ENCODE results near the gene FIGN. TPM values are rescaled to one million over a fixed set of nuclear protein-coding genes. Genes with fewer than 3 reads are reported as not detected.

The FIGN gene
- total and polyA plus RNA-seq, 2 experiments from 2014 or later = 0.76 to 2.6 TPM

DNA sequence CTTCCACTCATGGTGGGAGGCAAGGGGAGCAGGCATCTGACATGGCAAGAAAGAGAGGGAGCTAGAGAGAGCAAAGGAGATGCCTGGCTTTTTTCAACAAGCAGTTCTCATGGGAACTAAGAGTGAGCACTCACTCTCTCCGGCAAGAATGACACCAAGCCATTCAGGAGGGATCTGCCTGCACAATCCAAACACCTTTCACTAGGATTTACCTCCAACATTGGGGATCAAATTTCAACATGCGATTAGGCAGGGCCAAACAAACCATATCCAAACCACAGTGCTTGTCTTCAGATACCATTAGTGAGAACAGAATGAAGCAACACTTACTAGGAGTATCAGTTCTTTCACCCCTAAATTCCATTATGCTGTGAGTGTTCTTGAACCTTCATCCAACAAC lies 77.3 kb downstream of the FIGN start:
- 58 to 63% methylated on average over 2 of the region's 2 CpGs for WGBS, 2 experiments (ENCODE audit: low coverage in 1 of 2, low lambda C conversion rate in 2 of 2, missing lambda C conversion rate in 2 of 2)
- no peaks in the 10 kb centered on the region for H3F3A ChIP-seq (ENCODE audit: insufficient read depth)
- H3K27me3 ChIP-seq (replicated peaks; ENCODE audit: insufficient read depth) = no peaks in the 10 kb centered on the region
- no peaks in the 10 kb centered on the region for H3K9me3 ChIP-seq (ENCODE audit: low read depth)
- H4K20me1 ChIP-seq (ENCODE audit: insufficient read depth) = no peaks in the 10 kb centered on the region
- H3K9ac ChIP-seq = no peak overlapping the region
- H2AFZ ChIP-seq = no peak overlapping the region
- H3K4me2 ChIP-seq (ENCODE audit: unreplicated experiment) = peak overlapping the region; percentile 7
- TF ChIP-seq EZH2 (IDR thresholded peaks at IDR 0.05; ENCODE audit: insufficient read depth, poor library complexity, severe bottlenecking) (no peak), EZH2phosphoT487 (IDR thresholded peaks at IDR 0.05; ENCODE audit: insufficient read depth, low read depth) (no peak)
- DNase-seq = no peak
- no peaks in the 10 kb centered on the region for H3K9me2 ChIP-seq (ENCODE audit: insufficient read depth)
- H3K79me2 ChIP-seq (ENCODE audit: insufficient read depth) = no peaks in the 10 kb centered on the region
- in situ Hi-C loops (cut with MboI) = no loop called here
- H3K36me3 ChIP-seq (ENCODE audit: low read depth) = no peaks in the 10 kb centered on the region
- H3K4me3 ChIP-seq = no peak overlapping the region
- peaks cover 25% of the 10 kb centered on the region for H3K4me1 ChIP-seq (ENCODE audit: insufficient read depth)
- H3K27ac ChIP-seq = no peak overlapping the region

DNA sequence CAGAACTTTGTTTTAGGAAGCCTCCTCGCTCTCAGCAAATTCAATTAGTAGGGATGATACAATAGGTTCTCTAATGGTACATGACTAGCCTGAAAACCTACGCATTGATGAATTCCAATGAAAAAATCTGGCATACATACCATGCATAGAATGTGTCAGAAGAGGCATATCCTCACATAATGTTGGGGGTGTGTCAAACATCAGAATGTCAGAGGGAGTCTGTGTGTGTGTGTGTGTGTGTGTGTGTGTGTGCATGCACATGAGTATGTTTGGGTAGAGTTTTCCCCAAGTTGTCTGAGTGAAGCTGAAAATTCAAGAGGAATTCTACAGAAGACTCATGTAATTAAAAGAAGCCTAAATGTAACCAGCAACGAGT lies 78.5 kb downstream of the FIGN start:
- Histone ChIP-seq H3K4me2 (ENCODE audit: unreplicated experiment) (no peak overlapping the region), H3K27me3 (replicated peaks; ENCODE audit: insufficient read depth) (no peaks in the 10 kb centered on the region), H2AFZ (no peak overlapping the region), H3K4me1 (ENCODE audit: insufficient read depth) (peaks cover 21% of the 10 kb centered on the region), H3K9me2 (ENCODE audit: insufficient read depth) (no peaks in the 10 kb centered on the region), H3K4me3 (no peak overlapping the region), H3K9me3 (ENCODE audit: low read depth) (no peaks in the 10 kb centered on the region), H3K27ac (no peak overlapping the region), H3K36me3 (ENCODE audit: low read depth) (no peaks in the 10 kb centered on the region), H4K20me1 (ENCODE audit: insufficient read depth) (no peaks in the 10 kb centered on the region), H3K79me2 (ENCODE audit: insufficient read depth) (no peaks in the 10 kb centered on the region), H3F3A (ENCODE audit: insufficient read depth) (no peaks in the 10 kb centered on the region), H3K9ac (no peak overlapping the region)
- TF ChIP-seq EZH2phosphoT487 (IDR thresholded peaks at IDR 0.05; ENCODE audit: insufficient read depth, low read depth) (no peak), EZH2 (IDR thresholded peaks at IDR 0.05; ENCODE audit: insufficient read depth, poor library complexity, severe bottlenecking) (no peak)
- WGBS, 2 experiments (ENCODE audit: low coverage in 1 of 2, low lambda C conversion rate in 2 of 2, missing lambda C conversion rate in 2 of 2) = 96 to 97% methylated on average over 3 of the region's 3 CpGs
- in situ Hi-C loops (cut with MboI) = no loop called here
- DNase-seq = no peak

DNA sequence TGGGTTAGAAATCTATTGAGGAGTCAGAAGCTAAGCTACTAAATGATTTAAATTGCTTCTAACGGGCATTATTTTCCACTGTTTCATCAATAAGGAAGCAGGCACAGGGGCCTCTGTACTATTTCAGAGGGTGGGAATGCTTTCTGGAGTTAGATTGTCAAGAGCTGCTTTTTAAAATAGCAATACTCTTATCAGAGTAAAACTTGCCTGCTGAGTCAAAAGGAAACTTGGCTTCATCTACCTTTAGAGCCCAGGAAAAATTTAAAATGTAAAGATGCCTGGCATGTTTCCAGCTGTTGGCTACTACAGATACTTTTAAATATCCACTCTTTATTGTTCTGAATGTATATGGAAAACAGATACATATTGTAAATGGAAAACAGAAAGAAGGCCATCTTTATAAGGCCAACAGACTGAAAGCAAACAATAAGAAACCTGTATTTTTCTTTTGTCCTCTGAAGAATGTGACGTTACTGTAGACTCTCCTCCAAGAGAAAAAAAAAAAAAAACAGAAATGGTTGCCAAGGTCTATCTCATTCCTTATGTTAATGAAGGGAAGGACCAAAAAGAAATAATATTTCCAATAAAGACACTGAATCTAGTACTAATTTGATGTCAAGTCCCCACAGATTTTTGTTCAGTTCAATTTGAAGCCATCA lies 79.1 kb downstream of the FIGN start:
- DNase-seq = no peak
- Histone ChIP-seq H3K27ac (no peak overlapping the region), H3K9me3 (ENCODE audit: low read depth) (no peaks in the 10 kb centered on the region), H3F3A (ENCODE audit: insufficient read depth) (no peaks in the 10 kb centered on the region), H3K27me3 (replicated peaks; ENCODE audit: insufficient read depth) (no peaks in the 10 kb centered on the region), H3K9ac (no peak overlapping the region), H3K36me3 (ENCODE audit: low read depth) (no peaks in the 10 kb centered on the region), H3K9me2 (ENCODE audit: insufficient read depth) (no peaks in the 10 kb centered on the region), H3K4me3 (no peak overlapping the region), H2AFZ (no peak overlapping the region), H3K4me1 (ENCODE audit: insufficient read depth) (peaks cover 16% of the 10 kb centered on the region), H3K4me2 (ENCODE audit: unreplicated experiment) (no peak overlapping the region), H3K79me2 (ENCODE audit: insufficient read depth) (no peaks in the 10 kb centered on the region), H4K20me1 (ENCODE audit: insufficient read depth) (no peaks in the 10 kb centered on the region)
- WGBS, 2 experiments (ENCODE audit: low coverage in 1 of 2, low lambda C conversion rate in 2 of 2, missing lambda C conversion rate in 2 of 2) = 92 to 93% methylated on average over 2 of the region's 2 CpGs
- in situ Hi-C loops (cut with MboI) = no loop called here
- TF ChIP-seq EZH2 (IDR thresholded peaks at IDR 0.05; ENCODE audit: insufficient read depth, poor library complexity, severe bottlenecking) = no peak
- no peak for TF ChIP-seq EZH2phosphoT487 (IDR thresholded peaks at IDR 0.05; ENCODE audit: insufficient read depth, low read depth)

DNA sequence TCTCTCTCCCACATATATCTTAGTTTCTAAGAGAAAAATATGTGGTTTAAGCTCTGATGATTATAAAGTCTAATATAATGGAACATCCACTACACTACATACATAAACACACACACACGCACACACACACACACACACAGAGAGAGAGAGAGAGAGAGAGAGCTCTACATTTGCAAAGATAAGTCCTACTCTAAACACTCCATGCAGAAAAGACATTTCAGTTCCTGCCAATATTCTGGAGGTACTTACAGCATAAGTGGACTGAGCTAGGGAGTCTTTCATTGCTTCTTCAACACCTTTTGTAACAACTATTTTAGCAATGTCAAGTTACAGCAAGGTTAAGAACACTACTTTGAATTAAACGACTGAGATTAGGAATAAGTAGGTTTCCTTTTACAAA lies 80.1 kb downstream of the FIGN start:
- Histone ChIP-seq H3K79me2 (ENCODE audit: insufficient read depth) (no peaks in the 10 kb centered on the region), H3K36me3 (ENCODE audit: low read depth) (no peaks in the 10 kb centered on the region), H2AFZ (no peak overlapping the region), H3K9me2 (ENCODE audit: insufficient read depth) (no peaks in the 10 kb centered on the region), H3K4me3 (no peak overlapping the region), H3K4me1 (ENCODE audit: insufficient read depth) (peaks cover 16% of the 10 kb centered on the region), H3F3A (ENCODE audit: insufficient read depth) (no peaks in the 10 kb centered on the region), H3K27me3 (replicated peaks; ENCODE audit: insufficient read depth) (no peaks in the 10 kb centered on the region), H3K9ac (no peak overlapping the region), H4K20me1 (ENCODE audit: insufficient read depth) (no peaks in the 10 kb centered on the region), H3K4me2 (ENCODE audit: unreplicated experiment) (no peak overlapping the region), H3K27ac (no peak overlapping the region), H3K9me3 (ENCODE audit: low read depth) (no peaks in the 10 kb centered on the region)
- 91 to 99% methylated on average over 2 of the region's 2 CpGs for WGBS, 2 experiments (ENCODE audit: low coverage in 1 of 2, low lambda C conversion rate in 2 of 2, missing lambda C conversion rate in 2 of 2)
- no peak for DNase-seq
- TF ChIP-seq EZH2 (IDR thresholded peaks at IDR 0.05; ENCODE audit: insufficient read depth, poor library complexity, severe bottlenecking) (no peak), EZH2phosphoT487 (IDR thresholded peaks at IDR 0.05; ENCODE audit: insufficient read depth, low read depth) (no peak)
- in situ Hi-C loops (cut with MboI) = no loop called here

DNA sequence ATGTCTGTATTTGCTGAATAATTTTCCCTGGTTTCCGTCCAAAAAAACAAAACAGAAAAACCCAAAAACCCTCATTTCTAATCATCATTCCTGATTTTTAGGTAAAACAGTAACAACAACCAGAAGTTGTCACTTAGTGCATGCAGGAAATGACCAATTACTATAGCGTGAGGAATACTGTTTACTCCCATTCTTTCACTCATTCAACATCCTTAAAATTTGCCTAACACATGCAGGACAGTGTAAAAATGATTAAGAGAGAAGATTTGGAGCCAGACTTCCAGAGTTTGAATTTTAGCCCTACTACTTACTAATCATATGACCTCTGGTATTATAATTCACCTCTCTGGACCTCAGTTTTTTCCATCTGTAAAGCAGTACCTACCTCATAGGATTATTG lies 83.1 kb downstream of the FIGN start:
- in situ Hi-C loops (cut with MboI) = no loop called here
- Histone ChIP-seq H3K4me2 (ENCODE audit: unreplicated experiment) (no peak overlapping the region), H2AFZ (no peak overlapping the region), H3K9me3 (ENCODE audit: low read depth) (no peaks in the 10 kb centered on the region), H3K27ac (no peak overlapping the region), H4K20me1 (ENCODE audit: insufficient read depth) (no peaks in the 10 kb centered on the region), H3F3A (ENCODE audit: insufficient read depth) (no peaks in the 10 kb centered on the region), H3K79me2 (ENCODE audit: insufficient read depth) (no peaks in the 10 kb centered on the region), H3K27me3 (replicated peaks; ENCODE audit: insufficient read depth) (no peaks in the 10 kb centered on the region), H3K9me2 (ENCODE audit: insufficient read depth) (no peaks in the 10 kb centered on the region), H3K4me3 (no peak overlapping the region), H3K9ac (no peak overlapping the region), H3K36me3 (ENCODE audit: low read depth) (no peaks in the 10 kb centered on the region), H3K4me1 (ENCODE audit: insufficient read depth) (no peaks in the 10 kb centered on the region)
- DNase-seq = no peak
- 91 to 92% methylated on average over 2 of the region's 2 CpGs for WGBS, 2 experiments (ENCODE audit: low coverage in 1 of 2, low lambda C conversion rate in 2 of 2, missing lambda C conversion rate in 2 of 2)
- no peak for TF ChIP-seq EZH2phosphoT487 (IDR thresholded peaks at IDR 0.05; ENCODE audit: insufficient read depth, low read depth)
